HG02610 (cell line): ENCODE measurements around the gene NDOR1.

Source experiments
- ATAC-seq: cut with Tn5 transposase; IDR thresholded peaks from one replicate; pipeline ENCODE4 v1.9.1; 2021; ENCODE audit warnings: mild to moderate bottlenecking, moderate library complexity; ENCODE audit not compliant: unreplicated experiment

The NDOR1 gene

DNA sequence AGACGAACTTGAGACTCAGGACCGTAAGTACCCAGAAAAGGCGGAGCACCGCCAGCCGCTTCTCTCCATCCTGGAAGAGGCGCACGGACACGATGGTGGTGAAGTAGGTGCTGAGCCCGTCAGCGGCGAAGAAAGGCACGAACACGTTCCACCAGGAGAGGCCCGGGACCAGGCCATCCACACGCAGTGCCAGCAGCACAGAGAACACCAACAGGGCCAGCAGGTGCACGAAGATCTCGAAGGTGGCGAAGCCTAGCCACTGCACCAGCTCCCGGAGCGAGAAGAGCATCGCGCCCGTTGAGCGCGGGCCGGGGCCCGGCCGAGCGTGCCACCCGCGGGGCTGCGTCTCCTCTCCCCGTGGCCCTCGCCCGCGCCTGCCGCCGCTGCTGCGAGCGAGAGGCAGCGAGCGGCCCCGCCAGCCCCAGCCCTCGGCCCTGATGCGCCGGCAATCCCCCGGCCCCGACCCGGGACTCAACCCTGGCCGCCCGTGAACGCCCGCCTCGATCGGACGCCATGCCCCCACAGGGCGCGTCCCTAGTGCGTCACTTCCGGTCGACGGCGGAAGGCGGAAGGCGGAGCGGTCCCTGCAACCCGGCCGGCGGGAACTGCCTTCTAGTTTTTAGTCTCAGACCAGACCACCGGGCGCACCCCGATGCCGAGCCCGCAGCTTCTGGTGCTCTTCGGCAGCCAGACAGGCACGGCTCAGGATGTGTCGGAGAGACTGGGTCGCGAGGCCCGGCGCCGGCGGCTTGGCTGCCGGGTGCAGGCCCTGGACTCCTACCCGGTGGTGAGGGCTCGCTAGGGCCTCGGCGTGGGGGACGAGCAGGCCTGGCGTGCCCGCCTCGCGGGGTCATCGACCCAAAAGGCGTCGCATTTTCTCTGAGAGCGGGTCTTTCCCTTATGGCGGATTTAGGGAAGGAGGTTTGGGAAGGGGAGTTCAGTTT, at the start of gene NDOR1, which contains the start of gene TMEM203:
NDOR1 (plus strand) TSS at position 575 of the 944 bp plus-strand sequence; CDS start at position 653, 78 bp downstream.
TMEM203 (minus strand) TSS at position 523 of the 944 bp plus-strand sequence; CDS start at position 289, 234 bp downstream.
- peak; percentile 44 for ATAC-seq

DNA sequence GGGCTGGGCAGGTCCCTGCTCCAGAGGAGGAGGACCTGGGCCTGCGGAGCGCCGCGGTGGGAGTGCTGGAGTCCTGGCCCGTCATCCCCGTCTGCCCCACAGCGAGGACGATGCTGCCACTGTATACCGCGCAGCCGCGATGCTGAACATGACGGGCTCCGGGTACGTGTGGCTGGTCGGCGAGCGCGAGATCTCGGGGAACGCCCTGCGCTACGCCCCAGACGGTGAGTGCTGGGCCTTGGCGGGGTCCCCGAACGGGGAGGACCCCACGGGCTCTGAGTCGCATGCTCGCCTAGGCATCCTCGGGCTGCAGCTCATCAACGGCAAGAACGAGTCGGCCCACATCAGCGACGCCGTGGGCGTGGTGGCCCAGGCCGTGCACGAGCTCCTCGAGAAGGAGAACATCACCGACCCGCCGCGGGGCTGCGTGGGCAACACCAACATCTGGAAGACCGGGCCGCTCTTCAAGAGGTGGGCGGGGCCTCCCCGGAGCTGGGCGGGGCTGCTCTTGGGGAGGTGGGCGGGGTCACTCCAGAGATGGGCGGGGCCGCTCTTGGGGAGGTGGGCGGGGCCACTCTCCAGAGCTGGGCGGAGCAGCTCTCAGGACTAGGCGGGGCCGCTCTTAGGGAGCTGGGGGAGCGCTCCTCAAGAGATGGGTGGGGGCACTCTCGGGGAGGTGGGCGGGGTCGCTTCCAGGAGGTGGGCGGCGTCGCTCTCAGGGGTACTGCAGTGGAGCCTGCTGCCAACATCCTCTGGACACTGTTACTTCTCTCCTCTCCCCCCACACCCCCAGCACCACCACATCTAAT, 48.7 kb upstream of the NDOR1 start:
- no peak for ATAC-seq

DNA sequence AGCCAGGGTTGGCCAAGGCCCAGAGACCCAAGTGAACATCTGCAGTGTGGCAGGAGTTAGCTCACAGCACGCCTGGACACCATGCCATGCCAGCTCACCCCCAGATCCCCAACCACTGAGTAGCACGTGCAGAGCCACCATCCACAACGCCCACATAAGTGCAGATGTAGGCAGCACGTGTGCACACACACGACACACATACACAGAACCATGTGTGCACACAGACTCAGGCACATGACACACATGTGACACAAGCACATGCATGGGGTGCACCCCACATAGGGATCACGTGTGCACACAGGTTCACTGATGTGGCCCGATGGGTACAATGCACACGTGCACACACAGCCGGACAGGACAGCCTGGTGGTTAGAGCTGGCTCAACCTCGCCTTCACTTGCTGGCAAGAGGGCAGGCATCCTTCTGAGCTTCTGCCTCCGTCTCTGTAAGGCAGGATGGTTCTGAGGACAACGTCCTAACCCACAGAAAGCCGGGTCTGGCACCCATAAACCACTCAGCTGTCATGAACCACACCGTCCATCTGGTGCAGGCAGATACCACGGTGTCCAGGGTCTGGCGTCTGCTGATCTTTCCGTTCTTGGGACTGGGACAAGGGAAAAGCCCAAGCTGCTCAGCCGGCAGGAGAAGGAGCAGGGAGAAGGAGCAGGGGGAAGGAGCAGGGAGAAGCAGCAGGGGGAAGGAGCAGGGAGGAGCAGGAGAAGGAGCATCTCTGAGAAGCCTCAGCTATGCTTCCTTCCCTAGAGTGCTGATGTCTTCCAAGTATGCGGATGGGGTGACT, 47.7 kb upstream of the NDOR1 start:
- ATAC-seq, result no peak

DNA sequence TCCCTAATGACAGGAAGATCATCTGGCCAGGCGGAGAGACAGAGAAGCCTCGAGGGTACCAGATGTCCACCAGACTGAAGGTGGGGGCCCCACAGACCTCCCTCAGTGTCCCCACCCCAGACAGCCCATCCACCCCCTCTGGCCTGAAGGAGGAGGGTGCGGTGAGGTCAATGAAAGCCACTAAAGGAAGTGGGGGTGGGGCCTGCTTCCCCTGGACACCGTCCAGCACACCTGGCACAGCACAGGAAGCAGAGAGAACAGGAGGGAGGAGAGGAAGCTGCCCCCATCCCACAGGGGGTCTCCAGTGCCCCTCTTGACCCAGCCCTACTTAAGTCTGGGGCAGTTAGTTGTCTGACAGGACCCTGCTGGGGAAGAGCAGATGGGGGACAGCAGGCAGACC, 46.9 kb upstream of the NDOR1 start:
- ATAC-seq, result no peak

DNA sequence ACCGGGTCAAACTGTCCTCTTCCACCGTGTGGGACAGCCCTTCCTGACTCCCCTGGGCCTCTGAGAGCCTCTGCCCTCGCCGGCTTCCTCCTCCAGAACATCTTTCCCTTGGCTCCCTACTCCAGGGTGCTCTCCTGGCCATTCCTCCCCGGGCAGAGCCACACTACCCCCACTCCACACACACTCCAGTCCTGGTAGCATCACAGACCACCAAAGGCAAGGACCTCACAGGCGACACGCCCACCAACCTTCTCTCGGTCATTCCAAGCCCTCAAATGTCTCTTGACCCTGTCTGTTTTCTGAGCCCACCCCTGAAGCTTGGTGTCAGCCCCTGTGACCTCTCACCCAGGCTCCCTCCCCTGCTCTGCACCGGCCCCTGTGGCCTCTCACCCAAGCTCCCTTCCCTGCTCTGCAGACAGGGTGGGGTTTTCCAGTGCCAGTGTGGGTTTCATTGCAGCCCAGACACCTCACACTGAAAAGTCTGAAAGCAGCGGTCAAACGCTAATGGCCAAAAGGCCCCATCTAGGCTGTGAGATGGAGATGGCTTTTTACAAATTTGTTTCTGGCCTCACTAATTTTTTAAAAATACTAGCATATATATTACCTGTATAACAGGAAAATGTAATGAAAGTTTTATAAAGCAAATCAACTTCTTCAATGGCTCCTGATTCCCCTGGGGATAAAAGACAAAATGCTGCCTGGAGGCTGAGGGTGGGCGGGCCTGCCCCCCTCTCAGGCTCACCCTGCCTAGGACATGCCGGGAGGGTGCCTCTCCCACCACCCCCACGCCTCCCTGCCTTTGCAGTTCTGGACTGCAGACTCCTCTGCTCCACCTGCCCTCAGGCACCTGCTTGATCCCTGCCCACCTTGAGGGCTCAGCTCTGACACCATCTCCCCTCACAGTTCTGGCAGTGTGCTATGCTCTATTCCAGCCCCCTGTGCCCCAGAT, 46.1 kb upstream of the NDOR1 start:
- no peak for ATAC-seq

DNA sequence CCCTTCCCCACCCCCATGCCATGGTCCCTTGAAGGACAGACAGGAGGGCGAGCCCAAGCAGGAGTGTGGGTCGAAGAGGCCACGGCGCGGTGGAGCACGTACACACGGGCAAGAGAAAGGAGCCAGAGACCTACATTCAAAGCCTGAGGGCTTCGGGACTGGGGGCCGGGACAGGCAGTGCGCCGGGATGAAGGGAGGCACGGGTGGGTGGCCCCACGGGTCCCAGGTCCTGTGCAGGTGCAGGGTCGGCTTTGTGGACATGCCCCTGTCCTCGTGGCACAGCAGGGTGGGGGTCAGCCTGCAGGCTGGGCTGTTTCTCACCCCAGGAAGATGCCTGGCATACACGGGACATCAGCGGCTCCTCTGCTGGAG, 45.5 kb upstream of the NDOR1 start:
- ATAC-seq, result no peak

DNA sequence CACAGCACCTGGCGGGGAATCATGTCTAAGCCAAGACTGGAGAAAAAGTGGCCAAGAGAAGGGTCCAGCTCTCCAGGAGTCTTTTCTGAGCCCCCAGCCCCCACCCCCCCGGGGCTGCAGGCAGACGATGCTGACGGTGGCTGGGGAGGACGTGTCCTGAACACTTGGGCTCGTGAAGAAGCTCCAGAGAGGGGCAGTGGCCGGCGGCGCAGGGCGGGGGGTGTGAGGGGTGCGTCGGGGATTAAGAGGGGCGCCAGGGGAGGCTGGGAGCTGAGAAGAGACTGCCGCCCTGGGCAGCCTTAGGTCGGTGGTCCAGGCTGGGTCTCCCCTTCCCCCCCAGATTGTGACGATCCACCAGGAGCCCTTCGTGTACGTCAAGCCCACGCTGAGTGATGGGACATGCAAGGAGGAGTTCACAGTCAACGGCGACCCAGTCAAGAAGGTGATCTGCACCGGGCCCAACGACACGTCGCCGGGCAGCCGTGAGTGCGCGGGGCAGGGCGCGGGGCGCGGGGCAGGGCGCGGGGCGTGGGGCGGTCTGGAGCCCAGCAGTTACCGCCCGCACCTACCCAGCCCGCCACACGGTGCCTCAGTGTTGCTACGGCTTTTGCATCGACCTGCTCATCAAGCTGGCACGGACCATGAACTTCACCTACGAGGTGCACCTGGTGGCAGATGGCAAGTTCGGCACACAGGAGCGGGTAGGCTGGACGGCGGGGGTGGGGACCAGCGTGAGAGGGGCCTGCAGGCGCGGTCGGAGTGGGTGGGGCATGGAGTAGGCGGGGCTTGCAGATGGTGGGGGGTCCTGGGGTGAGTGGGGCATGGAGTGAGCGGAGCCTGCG, 44.6 kb upstream of the NDOR1 start:
- ATAC-seq, result no peak

DNA sequence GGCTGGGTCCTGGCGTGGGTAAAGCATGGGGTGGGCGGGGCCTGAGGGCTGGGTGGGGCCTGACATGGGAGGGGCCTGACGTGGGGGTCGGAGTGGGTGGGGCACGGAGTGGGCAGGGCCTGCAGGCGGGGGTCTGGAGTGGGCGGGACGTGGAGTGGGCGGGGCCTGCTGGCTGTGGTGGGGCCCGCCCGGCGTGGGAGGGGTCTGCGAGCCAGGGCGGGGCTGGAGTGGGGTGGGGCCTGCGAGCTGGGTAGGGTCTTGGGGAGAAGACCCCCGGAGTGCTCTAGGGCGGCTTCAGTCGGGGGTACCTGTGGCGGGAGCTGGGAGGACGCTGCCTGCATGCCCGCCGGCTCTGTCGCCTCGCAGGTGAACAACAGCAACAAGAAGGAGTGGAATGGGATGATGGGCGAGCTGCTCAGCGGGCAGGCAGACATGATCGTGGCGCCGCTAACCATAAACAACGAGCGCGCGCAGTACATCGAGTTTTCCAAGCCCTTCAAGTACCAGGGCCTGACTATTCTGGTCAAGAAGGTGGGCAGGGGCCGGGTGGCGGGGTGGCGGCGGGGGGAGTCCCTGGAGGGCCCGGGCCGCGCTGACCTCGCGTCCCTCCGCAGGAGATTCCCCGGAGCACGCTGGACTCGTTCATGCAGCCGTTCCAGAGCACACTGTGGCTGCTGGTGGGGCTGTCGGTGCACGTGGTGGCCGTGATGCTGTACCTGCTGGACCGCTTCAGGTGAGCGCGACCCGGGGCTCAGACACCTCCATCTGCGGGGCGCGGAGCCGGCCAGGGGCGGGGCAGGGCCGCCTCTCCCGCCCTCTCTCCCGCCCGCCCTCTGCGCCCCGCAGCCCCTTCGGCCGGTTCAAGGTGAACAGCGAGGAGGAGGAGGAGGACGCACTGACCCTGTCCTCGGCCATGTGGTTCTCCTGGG, 43.7 kb upstream of the NDOR1 start:
- ATAC-seq, result no peak

DNA sequence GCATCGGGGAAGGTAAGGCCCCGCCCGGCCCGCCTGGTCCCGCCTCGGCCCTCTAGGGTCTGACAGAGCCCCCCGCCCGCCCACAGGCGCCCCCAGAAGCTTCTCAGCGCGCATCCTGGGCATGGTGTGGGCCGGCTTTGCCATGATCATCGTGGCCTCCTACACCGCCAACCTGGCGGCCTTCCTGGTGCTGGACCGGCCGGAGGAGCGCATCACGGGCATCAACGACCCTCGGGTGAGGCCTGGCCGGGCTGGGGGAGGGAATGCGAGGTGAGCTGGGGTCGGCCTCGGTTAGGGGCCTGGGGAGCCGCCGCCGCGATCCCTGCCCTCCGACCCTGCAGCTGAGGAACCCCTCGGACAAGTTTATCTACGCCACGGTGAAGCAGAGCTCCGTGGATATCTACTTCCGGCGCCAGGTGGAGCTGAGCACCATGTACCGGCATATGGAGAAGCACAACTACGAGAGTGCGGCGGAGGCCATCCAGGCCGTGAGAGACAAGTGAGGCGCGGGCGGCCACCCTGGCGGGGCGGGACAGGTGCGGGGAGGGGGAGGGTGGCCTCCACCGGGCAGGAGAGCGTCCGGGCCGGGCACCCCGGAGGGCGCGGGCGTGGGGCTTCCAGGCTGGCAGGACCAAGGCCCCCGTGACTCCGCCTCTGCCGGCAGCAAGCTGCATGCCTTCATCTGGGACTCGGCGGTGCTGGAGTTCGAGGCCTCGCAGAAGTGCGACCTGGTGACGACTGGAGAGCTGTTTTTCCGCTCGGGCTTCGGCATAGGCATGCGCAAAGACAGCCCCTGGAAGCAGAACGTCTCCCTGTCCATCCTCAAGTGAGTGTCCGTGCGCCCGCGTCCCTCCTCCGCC, 42.8 kb upstream of the NDOR1 start:
- ATAC-seq, result no peak

DNA sequence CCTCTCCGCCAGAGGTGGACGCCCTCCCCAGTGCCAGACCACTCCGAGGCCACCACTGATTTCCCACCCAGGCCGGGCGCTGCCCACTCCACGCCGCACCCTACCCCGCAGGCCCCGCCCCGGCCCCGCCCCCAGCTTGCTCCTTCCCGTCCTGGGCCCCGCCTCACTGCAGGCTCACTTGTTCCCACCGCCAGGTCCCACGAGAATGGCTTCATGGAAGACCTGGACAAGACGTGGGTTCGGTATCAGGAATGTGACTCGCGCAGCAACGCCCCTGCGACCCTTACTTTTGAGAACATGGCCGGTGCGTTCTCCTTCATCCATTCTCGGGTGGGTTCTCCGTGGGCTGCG, 42.2 kb upstream of the NDOR1 start:
- no peak for ATAC-seq

DNA sequence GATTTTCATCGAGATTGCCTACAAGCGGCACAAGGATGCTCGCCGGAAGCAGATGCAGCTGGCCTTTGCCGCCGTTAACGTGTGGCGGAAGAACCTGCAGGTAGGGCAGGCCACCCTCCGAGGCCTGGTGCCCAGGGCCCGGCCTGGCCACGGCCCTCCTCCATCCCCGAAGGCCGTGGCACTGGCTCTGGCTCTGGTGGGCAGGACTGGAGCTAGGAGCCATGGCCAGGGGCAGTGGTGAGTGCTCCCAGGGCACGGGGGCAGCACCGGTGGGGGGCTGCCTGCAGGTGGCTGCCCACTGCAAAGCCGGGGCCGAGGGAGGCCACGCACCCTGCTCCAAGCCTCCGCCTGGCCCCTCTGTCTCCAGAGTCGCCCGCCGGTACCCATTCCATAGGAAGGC, 41.7 kb upstream of the NDOR1 start:
- no peak for ATAC-seq

DNA sequence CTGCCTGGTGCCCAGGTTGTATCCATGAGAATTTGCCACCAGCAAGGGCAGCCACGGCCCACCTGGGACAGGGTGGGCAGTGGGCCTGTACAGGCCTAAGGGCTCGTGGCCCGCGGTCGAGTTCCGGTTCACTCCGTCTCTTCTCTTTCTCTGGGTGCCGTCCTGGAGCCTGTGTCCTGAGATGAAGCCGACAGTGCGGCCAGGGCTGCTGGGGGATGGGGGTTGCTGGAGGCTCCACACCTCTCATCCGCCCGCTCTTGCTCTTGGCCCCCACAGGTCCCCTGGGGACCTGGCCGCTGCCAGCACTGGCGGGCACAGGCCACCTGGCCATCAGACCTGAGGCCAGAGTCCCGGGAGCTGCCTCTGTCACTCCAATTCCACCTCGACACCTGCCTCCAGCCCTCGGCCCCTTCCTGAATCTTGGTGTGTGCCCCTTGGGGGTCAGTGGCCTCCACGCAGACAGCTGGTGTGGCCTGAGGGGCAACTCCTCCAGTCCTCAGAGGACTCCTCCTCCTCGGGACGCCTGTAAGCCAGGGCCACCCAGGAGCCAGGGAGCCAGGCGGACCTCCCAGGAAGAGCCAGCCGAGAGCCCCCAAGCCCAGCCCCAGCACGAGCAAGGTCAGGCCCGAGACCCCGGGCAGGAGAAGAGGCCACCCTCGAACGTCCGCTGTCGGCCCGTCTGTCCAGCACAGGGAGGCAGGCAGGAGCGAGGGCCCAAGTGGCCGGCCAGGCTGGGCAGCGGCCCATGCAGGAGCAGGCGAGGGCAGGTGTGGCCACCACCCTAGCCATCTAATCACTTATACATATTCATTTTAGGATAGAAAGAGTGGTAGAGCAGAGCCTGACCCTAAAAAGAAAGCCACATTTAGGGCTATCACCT, 40.9 kb upstream of the NDOR1 start:
- ATAC-seq, result no peak

DNA sequence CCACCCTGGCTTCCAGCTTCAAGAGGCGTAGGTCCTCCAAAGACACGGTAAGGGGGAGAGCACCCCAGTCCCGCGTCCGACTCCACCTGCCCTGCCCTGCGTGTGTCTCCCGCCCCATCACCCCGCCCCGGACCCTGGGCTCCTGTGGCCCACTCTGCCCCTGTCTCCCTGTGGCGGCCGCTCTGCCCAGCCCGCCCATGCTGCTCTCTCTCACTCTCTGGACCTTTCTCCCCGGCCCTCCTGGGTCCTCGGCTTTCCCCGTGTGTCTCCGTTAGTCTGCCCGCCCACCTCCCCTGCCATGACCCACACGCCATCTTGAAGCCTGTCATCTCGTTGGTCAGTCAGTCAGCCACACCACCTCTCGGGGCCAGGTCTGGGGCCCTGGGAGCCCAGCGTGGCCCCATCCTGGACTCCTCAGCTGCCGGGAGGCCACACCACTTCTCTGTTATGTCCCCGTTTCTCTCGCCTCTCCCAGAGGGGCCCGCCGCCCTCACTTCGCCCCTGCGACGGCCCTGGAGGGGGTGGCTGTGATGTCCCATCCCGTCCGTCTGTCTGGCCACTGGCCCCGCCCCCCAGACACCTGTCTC, 40.2 kb upstream of the NDOR1 start:
- ATAC-seq, result no peak

DNA sequence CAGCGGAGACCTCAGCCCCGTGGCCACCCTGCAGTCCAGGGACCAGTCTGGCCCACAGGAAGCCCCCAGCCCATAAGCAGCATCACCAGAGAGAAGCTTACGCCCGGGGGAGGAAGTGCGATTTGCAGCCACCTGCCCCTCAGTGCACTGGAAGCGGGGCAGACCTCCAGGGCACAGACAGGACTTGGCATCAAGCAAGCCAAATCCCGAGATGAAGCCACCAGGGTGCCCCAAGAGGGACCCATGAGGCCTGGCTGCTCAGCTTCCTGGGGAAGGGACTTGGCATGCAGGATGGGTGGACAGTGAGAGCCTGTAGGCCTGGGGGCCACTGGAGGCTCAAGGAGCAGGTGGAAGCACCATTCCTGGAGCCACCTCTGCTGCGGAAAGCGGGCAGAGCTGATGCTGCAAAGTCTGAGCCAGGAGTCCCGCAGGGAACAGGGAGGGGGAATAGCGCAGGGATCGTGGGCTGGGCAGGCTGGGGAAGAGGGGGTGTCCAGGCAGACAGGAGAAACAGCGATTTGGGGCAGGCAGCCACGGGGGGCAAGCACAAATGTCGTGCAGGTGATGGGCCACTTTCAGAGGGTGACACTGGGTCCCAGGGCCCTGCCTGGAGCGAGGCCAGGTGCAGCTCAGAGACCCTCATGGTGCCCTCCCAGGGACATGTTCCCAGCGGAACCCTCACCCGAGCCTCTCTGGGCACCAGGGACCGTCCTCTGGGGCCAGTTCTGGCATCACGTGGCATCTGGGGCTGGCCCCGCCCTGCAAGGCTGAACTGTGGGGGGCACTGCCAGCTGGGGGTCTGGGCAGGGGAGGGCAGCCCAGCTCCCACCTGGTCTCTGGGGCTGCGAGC, 38.9 kb upstream of the NDOR1 start:
- ATAC-seq, result no peak

DNA sequence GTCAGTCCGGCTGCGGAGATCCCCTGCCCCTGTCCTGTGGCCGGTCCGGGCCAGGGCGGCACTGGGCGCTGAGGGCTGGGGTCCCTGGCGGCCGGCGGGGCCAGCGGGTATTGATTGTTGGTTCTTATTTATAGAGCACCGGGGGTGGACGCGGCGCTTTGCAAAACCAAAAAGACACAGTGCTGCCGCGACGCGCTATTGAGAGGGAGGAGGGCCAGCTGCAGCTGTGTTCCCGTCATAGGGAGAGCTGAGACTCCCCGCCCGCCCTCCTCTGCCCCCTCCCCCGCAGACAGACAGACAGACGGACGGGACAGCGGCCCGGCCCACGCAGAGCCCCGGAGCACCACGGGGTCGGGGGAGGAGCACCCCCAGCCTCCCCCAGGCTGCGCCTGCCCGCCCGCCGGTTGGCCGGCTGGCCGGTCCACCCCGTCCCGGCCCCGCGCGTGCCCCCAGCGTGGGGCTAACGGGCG, 38.2 kb upstream of the NDOR1 start:
- ATAC-seq, result no peak
